ENCODE measurements around the gene NLRC5.
A peak's percentile ranks its signal among the peaks of the same experiment; 100 is the strongest.

Gene NLRC5, protein sequence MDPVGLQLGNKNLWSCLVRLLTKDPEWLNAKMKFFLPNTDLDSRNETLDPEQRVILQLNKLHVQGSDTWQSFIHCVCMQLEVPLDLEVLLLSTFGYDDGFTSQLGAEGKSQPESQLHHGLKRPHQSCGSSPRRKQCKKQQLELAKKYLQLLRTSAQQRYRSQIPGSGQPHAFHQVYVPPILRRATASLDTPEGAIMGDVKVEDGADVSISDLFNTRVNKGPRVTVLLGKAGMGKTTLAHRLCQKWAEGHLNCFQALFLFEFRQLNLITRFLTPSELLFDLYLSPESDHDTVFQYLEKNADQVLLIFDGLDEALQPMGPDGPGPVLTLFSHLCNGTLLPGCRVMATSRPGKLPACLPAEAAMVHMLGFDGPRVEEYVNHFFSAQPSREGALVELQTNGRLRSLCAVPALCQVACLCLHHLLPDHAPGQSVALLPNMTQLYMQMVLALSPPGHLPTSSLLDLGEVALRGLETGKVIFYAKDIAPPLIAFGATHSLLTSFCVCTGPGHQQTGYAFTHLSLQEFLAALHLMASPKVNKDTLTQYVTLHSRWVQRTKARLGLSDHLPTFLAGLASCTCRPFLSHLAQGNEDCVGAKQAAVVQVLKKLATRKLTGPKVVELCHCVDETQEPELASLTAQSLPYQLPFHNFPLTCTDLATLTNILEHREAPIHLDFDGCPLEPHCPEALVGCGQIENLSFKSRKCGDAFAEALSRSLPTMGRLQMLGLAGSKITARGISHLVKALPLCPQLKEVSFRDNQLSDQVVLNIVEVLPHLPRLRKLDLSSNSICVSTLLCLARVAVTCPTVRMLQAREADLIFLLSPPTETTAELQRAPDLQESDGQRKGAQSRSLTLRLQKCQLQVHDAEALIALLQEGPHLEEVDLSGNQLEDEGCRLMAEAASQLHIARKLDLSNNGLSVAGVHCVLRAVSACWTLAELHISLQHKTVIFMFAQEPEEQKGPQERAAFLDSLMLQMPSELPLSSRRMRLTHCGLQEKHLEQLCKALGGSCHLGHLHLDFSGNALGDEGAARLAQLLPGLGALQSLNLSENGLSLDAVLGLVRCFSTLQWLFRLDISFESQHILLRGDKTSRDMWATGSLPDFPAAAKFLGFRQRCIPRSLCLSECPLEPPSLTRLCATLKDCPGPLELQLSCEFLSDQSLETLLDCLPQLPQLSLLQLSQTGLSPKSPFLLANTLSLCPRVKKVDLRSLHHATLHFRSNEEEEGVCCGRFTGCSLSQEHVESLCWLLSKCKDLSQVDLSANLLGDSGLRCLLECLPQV (N-terminal part only)

DNA sequence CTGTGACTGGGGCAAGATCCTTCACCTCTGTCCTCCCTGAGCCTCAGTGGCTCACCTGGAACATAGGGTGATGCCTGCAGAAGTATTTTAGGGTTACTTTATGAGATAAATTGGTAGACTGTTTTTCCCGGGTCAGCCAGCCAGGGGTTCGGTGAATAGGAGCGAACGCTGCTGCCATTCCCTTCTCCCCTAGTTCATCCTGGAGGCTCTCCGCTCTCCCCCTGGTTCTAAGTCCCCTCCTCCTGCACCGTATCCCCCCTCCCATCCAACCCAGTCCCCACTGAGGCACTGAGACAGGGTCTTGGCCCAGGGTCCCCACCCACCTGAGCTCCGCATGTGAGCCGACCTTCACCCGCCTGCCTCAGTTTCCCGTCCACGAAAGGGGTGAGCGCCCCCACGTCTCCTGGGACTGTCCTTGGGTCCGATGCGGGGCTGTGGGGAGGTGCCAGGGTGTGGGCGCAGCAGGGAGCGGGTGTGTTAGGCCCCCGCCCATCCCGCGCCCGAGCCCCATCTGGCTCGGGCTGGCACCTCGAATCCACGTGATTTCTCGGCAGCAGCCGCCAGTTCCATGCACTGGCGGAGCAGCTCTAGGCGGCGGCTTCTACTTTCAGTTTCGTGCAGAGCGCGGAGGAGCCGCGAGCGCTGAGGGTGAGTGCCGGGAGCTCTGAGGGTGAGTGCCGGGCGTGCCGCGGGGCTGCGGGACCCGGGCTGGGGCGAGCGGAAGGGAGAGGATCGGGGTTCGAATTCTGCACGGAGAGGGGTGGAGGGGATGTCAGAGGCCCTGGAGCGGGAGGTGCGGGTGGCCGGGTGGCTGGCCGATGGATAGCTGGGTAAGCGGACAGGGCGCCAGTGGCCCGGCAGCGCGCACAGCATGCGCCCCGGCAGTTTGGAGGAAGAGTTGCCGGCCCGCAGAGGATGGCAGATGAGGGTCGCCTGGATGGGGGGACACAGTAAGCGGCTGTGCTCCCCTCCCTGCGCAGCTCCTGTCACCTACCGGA, at the start of gene NLRC5:
TSS of gene NLRC5 (plus strand) at position 610 of the 998 bp plus-strand sequence. CDS start 31,156 bp downstream, outside the sequence.
- peak; percentile 96 for DNase-seq (ENCODE audit: low read depth)

DNA sequence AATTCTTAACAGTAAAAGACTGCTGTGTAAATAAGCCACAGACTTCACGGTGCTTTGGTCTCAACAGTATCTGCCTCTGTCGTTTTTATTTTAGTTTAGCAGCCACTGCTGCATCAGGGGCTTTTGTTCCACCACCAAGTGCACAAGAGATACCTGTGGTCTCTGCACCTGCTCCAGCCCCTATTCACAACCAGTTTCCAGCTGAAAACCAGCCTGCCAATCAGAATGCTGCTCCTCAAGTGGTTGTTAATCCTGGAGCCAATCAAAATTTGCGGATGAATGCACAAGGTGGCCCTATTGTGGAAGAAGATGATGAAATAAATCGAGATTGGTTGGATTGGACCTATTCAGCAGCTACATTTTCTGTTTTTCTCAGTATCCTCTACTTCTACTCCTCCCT, 49.6 kb upstream of the NLRC5 start:
- DNase-seq (ENCODE audit: low read depth): no peak

DNA sequence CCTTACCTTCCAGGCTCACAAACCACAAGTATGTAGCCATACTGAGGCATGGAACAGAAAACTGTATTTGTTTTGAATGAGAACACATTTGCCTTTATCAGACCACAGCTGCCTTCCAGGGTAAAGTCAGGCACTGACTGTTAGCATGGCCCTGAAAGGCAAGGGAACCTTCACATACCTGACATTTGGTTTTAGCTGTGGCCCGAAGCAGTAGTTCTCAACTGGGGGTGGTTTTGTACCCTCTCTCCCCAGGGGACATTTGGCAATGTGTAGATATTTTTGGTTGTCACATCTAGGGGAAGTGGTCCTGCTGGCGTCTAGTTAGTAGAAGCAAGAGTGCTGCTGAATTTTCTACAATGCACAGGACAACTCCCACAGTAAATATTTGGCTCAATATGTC, 48.3 kb upstream of the NLRC5 start:
- DNase-seq (ENCODE audit: low read depth): no peak

DNA sequence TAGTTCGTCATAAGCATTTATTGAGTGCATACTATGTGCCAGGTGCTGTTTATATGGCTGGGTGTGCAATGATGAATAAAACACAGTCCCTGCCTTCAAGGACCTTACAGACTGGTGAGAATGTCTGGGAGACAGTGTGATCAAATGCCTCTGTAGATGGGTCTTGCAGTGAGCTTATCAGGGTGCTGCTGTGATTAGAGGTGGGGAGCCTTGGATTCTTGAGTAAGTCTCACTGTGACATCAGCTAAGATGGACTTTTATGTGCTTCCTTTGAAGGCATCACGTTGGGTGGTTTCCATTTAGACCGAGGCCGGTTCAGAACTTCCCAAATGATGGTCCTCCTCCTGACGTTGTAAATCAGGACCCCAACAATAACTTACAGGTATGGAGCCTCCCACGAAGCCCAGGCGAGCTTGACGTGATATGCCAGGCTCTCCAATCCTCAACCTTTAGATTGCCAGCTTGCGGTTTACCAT, 47.5 kb upstream of the NLRC5 start:
- DNase-seq (ENCODE audit: low read depth): no peak

DNA sequence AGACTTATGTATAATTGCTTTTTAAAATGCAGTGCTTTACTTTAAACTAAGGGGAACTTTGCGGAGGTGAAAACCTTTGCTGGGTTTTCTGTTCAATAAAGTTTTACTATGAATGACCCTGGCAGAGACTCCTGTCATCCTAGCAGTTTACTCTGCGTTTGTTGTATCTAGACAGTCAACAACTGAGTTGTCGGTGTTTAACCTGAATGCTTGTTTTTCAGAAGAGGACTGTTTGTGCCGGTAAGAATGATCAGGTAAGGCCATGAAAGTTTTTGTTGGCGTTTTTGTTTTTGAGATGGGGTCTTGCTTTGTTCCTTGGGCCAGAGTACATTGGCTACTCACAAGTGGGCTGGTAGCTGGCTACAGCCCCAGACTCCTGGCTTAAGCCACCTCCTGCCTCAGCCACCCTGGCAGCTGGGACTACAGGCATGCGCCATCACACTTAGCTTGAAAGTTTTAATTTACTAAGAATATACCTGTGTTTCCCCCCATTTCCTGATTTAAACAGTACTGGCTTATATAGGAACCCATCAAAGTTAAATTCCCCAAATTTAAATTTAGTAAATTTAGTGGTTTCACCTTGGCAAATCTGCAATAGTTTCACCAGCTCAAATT, 45.5 kb upstream of the NLRC5 start:
- DNase-seq (ENCODE audit: low read depth): no peak

DNA sequence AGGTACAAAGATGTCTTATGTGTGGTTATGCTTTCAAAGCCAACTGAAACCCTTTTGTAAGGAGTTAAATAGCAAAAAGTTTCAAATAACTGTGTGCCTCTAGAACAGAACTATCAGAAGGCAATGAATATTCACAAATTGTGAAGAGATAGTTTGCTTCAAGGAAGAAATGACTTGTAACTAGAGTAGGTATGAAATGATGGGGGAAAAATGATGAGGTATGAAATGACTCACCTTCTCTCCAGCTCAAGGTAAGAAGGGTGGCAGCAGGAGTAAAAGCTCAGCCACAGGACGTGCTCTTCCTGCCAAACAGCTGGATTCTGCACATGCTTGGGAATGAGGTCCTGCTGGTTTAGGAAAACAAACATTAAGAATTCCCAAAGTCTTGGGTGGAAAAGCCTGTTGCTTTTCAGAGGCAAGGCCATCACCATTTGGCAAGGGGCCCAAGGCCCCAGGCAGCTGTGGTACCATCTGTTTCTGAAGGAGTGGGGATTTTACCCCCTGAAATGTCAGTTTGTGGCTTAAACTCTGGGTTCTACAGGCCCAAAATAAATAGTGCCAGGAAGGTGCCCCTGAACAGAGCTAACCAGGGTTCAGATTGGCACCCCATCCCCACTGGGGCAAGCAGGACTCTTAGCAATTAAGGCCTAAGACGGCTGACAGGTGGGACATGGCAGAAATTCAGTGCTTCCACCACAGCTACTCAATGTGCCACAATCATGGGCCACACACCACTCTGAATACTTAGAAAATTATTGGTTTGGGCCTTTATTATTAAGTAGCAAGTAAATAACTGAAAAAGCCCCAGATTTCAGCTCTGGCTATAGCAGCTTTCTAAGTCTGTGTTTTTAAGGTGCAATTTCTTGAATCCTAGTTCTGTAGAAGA, 44.2 kb upstream of the NLRC5 start:
- no peak for DNase-seq (ENCODE audit: low read depth)

DNA sequence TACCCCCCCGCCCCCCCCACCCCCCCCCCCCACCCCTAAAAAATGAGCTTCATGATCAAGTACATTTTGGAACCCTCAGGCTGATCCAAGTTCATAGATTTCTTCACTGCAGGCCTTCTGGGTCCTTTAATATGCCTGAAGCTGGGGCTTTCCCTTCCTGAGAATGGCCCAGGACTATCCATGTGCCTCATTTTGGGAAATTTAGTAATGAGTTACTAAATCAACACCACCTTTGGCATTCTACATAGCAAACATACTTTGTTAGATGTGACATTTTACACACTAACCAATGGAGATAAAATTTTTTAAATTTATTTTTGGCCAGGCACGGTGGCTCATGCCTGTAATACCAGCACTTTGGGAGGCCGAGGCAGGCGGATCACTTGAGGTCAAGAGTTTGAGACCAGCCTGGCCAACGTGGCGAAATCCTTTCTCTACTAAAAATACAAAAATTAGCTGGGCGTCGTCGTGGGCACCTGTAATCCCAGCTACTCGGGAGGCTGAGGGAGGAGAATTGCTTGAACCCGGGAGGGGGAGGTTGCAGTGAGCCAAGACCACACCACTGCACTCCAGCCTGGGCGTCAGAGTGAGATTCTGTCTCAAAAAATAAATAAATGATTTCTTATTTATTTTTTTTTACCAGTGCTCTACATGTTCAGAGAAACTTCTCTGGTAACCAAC, 43.4 kb upstream of the NLRC5 start:
- DNase-seq (ENCODE audit: low read depth): no peak

DNA sequence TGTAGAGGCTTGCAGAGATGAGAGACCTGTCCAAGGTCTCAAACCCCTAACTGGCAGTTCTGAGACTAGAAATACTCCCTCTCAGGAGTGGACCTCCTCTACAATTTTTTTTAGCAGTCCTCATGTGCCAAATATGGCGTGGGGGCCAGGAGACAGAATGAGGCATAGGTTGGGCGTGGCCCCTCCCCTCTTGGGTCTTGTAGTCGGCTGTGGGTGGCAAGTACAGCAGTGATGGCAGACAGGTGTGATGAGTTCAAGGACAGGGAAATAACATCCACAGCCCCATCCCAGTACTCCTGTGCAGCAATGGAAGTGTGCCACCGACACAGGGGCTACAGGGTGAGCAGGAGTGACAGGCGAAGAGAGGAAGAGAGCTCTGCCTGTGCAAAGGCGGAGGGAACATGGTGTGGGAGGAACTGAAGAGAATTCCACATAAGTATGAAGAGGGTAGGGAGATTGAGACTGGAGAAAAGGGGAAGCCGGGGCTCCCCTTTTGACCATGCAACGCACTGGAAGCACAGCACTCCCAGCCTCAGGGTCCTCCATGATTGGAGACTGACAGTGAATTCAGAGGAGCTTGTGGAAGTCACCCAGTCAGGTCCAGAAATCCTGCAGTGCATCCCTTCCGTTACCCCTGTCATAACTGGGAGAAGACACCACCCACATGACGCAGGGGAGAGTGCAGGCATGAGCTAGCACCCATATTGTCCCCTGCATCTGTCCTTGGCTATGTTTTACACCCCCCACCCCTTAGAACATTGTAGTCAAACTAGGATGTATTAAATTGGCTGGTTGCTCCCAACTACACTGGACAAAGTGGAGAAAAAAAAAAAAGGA, 42.4 kb upstream of the NLRC5 start:
- no peak for DNase-seq (ENCODE audit: low read depth)

DNA sequence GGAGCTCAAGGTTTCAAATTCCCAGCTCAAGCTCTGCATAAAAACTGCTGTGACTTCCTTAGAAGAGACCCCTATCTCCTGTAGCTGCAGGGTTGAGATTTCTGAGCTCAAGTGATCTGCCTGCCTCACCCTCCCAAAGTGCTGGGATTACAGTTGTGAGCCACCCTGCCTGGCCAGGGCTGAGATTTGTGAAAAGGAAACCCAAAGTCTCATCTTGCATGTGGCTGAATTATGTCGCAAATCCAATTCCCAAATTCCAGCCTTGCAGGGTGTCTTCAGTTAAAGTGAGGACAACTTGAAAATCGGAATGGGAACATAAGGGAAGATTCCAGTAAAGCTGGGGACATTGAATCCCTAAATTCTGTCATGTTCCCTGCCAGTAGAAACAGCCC, 41.8 kb upstream of the NLRC5 start:
- no peak for DNase-seq (ENCODE audit: low read depth)

DNA sequence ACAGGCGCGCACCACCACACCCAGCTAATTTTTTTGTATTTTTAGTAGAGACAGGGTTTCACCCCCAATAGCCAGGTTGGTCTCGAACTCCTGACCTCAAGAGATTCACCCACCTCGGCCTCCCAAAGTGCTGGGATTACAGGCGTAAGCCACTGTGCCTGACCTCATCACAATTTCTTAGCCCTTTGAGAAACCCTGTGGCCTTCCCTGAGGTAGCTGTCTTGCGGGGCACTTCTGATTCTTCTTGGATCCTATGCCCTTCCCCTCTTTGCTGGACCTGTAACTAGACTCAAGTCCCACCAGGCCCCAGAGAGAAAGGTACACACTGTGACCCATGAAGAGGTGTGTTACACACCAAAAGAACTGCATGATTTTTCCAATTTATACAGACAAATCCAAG, 41.1 kb upstream of the NLRC5 start:
- no peak for DNase-seq (ENCODE audit: low read depth)

DNA sequence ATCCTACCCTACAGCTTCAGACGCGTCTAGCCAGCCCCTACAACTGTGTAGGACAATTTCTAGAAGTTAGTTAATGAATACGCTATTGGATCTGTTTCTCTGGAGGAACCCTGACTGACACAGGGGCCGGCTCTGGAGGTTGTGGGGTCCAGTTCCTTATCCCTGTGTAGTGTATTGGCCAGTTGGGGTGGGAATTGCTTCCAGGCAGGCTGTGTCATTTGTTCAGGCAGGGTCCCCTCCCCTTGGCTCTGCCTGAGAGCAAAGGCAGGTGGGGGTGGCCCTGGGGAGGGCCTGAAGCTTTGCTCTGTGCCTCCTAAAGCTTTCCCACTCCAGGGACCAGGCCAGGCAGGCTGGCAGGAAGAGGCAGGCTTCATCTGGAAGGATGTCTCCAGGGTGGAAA, 39.3 kb upstream of the NLRC5 start:
- DNase-seq (ENCODE audit: low read depth): no peak

DNA sequence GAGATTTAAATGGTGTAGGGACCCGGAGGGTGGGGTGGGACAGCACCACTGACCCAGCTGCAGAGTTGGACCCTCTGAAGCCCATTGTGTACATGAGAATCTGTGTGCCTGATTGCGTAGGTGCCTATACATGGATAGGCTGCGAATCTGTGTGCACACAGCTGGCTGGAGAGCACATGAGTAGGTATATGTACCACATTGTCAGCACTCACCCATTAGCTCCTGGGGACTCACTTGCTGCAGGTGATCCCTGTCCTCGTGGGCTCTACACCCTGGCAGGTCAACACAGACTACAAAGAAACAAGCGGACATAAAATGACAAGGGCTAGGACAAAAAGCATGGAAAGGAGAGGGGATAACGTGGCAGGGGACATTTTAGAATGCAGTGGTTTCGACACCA, 38.9 kb upstream of the NLRC5 start:
- no peak for DNase-seq (ENCODE audit: low read depth)

DNA sequence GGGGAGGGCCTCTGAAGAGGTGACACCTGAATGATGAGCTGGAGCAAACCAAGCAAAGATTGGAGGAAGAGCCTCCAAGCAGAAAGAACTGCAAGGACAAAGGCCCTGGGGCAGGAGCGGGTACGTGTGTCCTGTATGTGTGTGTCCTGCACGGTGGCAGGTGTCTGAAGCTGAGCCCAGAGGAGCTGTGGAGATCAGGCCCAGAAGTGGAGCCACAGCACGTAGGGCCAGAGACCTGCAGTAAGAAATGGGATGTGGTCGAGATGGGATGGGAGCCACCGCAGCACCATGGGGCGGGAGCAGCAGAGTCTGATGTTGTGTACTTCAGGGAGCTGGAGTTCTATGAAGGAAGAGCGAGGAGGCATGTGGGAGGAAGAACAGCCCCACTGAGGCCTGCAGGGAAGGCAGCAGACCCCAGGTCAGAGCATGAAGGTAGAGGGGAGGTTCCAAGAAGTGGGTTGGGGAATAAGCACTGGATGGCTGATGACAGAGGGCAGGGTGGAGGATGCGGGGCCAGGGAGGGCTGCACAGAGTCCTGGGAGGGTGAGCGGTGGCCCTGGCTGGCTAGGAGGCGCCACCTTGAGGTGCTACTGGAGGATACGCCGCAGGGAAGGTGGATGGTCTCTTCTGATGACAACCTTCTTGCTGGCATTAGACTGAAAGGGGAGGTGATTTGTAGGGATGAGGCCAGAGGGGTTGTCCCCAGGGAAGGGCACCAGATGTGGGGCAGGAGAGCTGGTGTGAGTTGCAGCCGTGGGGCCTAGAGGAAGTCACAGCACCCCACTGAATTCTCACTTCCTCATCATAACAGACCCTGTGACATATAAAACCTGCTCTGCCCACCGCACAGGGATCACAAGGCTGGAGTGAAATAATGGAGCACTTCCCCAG, 38.2 kb upstream of the NLRC5 start:
- peak; percentile 31 for DNase-seq (ENCODE audit: low read depth)

DNA sequence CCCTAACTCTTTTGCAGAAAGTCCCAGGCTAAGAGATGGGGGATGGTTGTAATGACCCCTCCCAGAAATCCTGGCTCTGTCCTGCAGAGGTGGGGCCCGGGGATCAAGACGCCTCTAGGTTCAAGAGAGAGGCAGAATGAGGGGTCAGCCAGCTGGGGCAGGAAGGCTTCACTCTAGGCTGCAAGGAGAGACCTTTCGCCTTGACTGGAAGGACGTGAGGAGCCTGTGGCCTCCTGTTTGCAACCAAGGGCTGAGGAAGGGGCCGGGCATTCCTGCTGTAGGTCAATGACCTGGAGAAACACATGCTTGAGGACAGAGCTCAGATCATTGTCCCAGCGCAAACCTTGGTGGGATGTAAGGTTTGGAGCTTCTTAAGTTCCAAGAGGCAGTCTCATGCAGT, 36.4 kb upstream of the NLRC5 start:
- no peak for DNase-seq (ENCODE audit: low read depth)

DNA sequence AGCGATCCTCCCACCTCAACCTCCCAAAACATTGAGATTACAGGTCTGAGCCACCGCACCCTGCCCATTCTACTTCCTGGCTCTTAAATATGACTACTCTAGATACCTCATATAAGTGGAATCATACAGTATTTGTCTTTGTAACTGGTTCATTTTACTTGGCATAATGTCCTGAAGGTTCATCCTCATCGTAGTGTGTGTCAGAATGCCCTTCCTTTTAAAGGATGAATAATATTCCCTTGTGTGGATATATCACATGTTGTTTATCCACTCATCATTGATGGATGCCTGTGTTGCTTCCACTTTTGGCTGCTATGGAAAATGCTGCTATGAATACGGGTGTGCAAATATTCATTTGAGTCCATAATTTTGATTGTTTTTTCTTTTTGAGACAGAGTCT, 33.3 kb upstream of the NLRC5 start:
- no peak for DNase-seq (ENCODE audit: low read depth)

DNA sequence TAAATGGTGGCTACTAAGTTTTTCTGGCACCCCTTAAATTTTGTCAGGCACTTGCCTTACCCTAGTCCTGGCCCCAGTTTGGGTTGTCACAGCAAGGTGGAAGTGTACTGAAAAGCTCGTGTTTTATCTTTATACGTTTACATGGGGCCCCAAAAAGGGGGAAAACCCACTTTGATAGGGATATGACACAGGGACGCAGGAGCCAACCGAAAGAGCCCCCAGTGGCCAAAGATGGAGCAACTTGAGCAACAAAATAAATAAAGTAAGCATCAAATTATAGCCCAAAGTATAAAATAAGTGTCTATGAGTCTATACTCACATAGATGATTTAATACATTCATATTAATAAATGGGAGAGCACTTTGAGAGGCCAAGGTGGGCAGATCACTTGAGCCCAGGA, 32.6 kb upstream of the NLRC5 start:
- no peak for DNase-seq (ENCODE audit: low read depth)

DNA sequence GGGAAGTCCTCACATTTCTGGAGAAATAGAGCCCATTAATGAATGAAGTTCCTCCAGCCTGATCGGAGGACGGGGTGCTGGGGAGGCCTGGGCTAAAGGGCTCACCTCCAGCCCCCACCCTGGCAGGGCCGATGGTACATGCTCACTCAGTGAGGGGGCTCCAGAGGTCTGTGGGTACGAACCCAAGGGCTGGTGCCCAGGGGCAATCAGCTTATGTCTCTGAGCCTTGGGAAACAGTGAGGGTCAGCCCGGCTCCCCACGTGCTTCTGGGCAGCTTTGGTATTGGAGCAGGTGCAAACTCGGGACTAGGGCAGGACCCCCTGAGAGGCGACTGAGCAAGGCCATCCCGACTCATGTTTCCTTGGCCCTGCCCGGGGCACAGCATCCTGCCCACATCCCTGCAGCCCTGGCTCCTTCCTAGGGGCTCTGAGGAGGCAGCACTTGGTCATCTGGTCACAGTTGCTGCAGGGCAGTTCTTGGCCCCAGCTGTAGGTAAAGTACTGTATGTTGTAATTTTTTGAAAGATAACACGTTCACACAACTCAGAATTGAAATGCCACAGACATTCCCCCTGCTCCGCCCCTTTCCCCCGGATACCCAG, 28.6 kb upstream of the NLRC5 start:
- DNase-seq (ENCODE audit: low read depth): no peak
